PFSK-1 (cell line): ENCODE data around the gene FAM83B.

Experiments
- FOXP2 ChIP-seq: optimal IDR thresholded peaks from 2 replicates; pipeline ENCODE3; 2011; ENCODE audit warnings: borderline replicate concordance, control low read depth, inconsistent platforms; ENCODE audit not compliant: insufficient read depth; ENCODE audit errors: extremely low read length, extremely low read depth
- POLR2AphosphoS5 ChIP-seq: IDR thresholded peaks from 2 replicates; pipeline ENCODE4 v1.6.1; 2012; ENCODE audit warnings: low read depth, mild to moderate bottlenecking, control low read depth, low read length, moderate library complexity
- SIN3A ChIP-seq: IDR thresholded peaks from 2 replicates; pipeline ENCODE4 v1.6.1; 2012; ENCODE audit warnings: mild to moderate bottlenecking, low read length, moderate library complexity, borderline replicate concordance; ENCODE audit not compliant: insufficient read depth
- TAF1 ChIP-seq: IDR thresholded peaks from 2 replicates; pipeline ENCODE4 v1.6.1; 2012; ENCODE audit warnings: low read length, control low read depth, borderline replicate concordance; ENCODE audit not compliant: insufficient read depth
- TF ChIP-seq, protein P1 (sequence below), 2 experiments: IDR thresholded peaks; 2 replicates each; pipeline versions ENCODE4 v1.6.1 to v1.8.0; 2011 to 2012; ENCODE audit warnings: low read depth in 2 of 2, low read length in 2 of 2, control low read depth in 1 of 2, inconsistent platforms in 1 of 2, mild to moderate bottlenecking in 1 of 2, moderate library complexity in 1 of 2; ENCODE audit not compliant: insufficient read depth in 1 of 2

FAM83B gene

DNA sequence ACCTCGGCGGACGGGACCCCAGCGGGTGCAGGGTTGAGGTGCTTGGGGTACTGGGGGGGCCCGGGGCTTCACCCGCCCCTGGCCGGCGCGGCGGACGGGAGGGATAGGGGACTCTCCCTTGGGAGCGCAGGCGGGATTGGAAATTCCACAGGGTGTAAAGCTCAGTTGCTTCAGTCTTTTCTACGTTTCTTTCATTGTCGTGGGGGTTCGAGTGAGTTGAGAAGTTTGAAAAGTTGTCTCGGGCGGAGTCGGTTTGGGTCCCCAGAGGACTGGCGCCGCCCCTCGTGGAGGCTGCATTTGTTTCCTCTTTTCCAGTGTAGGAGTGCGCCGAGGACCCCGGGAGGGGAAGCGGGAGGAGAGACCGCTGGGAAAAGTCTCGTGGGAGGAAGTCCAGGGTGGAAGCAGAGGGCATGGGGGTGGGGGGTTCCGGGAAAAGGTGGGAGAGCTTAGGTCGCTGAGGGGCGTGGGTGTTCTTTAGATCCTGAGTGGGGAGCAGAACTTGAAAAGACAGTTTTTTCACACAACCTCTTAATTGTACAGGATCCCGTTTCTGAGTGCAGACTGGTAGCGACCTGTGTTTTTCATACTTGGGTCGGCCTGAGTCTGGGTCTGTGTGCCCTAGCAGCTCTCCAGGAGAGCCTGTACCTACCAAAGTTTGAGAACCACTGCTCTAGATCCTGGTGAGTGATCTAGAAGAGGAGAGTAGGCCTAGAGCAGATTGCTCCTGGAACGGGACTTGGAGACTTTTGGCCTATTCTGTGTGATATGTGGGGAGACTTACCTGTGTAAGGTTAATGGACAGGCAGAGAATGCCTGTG lies 495 bp downstream of the FAM83B start:
- TF ChIP-seq, protein P1, sequence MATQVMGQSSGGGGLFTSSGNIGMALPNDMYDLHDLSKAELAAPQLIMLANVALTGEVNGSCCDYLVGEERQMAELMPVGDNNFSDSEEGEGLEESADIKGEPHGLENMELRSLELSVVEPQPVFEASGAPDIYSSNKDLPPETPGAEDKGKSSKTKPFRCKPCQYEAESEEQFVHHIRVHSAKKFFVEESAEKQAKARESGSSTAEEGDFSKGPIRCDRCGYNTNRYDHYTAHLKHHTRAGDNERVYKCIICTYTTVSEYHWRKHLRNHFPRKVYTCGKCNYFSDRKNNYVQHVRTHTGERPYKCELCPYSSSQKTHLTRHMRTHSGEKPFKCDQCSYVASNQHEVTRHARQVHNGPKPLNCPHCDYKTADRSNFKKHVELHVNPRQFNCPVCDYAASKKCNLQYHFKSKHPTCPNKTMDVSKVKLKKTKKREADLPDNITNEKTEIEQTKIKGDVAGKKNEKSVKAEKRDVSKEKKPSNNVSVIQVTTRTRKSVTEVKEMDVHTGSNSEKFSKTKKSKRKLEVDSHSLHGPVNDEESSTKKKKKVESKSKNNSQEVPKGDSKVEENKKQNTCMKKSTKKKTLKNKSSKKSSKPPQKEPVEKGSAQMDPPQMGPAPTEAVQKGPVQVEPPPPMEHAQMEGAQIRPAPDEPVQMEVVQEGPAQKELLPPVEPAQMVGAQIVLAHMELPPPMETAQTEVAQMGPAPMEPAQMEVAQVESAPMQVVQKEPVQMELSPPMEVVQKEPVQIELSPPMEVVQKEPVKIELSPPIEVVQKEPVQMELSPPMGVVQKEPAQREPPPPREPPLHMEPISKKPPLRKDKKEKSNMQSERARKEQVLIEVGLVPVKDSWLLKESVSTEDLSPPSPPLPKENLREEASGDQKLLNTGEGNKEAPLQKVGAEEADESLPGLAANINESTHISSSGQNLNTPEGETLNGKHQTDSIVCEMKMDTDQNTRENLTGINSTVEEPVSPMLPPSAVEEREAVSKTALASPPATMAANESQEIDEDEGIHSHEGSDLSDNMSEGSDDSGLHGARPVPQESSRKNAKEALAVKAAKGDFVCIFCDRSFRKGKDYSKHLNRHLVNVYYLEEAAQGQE (IDR thresholded peaks at IDR 0.05; ENCODE audit: insufficient read depth in 1 of 2, low read depth in 2 of 2, low read length in 2 of 2): no peak
- TF ChIP-seq FOXP2: no peak
- TF ChIP-seq SIN3A: no peak
- TF ChIP-seq TAF1: no peak
- no peak for TF ChIP-seq POLR2AphosphoS5

DNA sequence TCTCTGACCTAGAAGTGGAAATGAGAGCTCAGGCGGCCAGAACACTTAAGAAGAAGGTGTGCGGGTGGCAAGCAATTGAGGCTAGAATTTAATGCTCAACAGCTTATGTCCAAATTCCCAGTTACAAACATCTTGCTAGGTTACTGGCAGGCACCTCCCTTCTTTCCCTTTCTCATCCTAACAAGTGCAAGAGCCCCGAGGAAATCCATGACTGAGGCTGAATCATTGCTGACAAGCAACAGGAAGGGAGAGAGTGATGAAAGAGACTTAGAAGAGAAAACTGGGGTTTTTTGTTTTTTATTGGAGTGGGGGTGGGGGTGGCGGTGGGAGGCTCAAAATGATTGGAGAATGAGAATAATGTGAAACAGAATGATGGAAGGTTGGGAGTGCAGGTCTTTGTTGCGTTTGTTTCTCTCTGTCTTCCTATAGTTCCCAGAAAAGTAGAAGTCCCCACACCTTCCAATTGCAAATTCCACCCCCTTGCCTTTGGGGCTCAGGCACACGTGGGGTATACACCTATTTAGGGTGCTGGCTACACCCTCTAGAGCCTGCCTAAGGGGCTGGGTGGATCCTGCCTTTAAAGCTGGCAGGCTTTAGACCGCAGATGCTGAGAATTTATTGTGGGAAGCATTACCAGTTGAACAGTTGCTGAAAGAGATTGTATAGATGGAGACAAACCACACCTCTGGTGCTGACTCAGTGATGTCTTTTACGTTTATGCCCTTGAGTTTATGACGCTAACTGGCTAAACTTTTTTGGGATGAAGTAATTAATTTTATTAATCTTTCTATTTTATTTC lies 1.4 kb downstream of the FAM83B start:
- no peak for TF ChIP-seq FOXP2
- no peak for TF ChIP-seq TAF1
- no peak for TF ChIP-seq SIN3A
- TF ChIP-seq, protein P1 (IDR thresholded peaks at IDR 0.05; ENCODE audit: insufficient read depth in 1 of 2, low read depth in 2 of 2, low read length in 2 of 2): no peak

DNA sequence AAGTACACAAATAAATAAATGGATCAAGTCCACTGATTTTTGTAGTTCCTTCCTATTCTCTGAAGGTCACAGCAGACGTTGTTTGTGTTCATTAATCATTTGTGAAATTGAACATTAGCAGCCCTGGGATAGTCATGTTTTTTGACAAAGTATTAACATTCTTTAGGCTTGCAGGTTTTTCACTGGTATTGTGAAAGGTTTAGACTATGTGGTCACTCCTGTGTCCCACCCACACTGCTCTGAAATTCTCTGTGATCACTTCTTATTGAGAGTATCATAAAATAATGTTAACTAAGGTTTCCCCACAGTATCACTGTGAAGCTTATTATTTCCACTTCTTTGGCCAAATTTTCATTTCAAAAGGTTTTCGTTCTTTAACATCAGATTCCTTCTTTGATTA lies 3.5 kb downstream of the FAM83B start:
- TF ChIP-seq FOXP2 (no peak), SIN3A (no peak), POLR2AphosphoS5 (no peak), TAF1 (no peak)
- TF ChIP-seq, protein P1 (IDR thresholded peaks at IDR 0.05; ENCODE audit: insufficient read depth in 1 of 2, low read depth in 2 of 2, low read length in 2 of 2): no peak

DNA sequence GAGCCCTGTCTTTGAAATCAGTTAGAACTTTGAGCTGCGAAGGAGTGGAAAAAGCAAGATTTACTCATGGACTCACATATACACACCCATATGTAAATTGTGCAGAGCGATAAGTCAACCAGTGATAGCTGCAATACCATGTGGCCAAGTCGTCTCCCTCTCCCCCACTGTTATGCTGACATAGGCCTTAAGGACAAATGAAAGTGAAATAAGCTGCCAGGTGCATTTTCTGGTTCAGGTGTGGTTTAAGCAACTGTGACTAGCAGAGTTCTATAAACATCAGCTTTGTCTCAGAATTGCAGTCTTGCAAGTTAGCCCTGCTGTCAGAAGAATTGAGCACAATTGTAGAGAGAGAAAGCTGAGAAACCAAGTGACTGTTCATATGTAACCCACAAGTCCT lies 9.6 kb downstream of the FAM83B start:
- no peak for TF ChIP-seq SIN3A
- TF ChIP-seq TAF1: no peak
- TF ChIP-seq, protein P1 (IDR thresholded peaks at IDR 0.05; ENCODE audit: insufficient read depth in 1 of 2, low read depth in 2 of 2, low read length in 2 of 2): no peak
- TF ChIP-seq POLR2AphosphoS5: no peak
- TF ChIP-seq FOXP2: no peak
